NCI-H1048 (cell line): ENCODE measurements around the gene ZNF77.
"Not testable (repeated sequence)": the region's sequence is repeated elsewhere in the genome, so short reads cannot be mapped to it uniquely, and the experiment has no call there.

Source experiments
- DNase-seq: peaks from one replicate; lab custom pipeline; 2025; lab: John Stamatoyannopoulos, UW

Gene ZNF77

GRCh38 chr19:2944775-2945574, at the start of gene ZNF77:
Gene ZNF77, minus strand, starts transcription at chr19:2944971. Its CDS starts 131 bp downstream, at chr19:2944840.
- DNase-seq, result peak; percentile 97

- DNase-seq, result no peak
Measured at GRCh38 chr19:2993579-2993978, 48.8 kb upstream of the ZNF77 start.

DNA sequence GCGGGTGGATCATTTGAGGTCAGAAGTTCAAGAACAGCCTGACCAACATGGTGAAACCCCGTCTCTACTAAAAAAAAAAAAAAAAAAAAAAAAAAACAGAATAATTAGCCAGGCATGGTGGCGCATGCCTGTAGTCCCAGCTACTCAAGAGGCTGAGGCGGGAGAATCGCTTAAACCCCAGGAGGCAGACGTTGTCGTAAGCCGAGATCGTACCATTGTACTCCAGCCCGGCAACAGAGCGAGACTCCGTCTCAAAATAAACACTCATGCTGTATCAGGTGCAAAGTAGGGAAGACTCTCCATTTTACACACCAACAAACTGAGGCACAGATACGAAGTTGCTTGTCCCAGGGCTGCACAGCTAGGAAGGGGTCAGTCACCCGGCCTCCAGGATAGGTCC, 48.2 kb upstream of the ZNF77 start:
- no peak for DNase-seq

GRCh38 chr19:2992333-2992732, 47.6 kb upstream of the ZNF77 start:
- DNase-seq, result not testable (repeated sequence)

DNA sequence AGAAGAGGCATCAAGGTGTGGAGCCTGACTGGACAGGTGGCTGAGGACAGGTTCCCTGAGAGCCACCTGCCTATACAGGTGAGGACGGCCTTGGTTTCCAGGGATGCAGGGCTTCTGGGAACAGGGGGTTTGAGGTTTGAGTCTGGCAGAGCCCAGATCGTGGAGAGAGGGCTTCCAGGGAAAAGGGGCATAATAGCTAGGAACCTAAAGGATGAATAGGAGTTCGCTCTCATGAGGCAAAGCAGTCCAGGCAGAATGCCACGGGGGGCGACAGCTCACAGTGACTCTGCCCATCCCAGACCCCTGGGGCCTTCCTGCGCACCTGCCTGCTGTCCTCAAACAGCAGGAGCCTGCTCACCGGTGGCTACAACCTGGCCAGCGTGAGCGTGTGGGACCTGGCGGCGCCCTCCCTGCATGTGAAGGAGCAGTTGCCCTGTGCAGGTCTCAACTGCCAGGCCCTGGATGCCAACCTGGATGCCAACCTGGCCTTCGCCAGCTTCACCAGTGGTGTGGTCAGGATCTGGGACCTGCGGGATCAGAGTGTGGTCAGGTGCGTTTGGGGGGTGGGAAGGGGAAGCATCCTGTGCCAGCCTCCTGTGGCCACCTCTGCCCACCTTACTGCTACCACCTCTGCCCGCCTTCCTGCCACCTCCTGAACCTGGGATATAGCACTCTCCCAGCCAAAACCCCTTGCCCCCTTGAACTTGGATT, 44.6 kb upstream of the ZNF77 start:
- no peak for DNase-seq

DNA sequence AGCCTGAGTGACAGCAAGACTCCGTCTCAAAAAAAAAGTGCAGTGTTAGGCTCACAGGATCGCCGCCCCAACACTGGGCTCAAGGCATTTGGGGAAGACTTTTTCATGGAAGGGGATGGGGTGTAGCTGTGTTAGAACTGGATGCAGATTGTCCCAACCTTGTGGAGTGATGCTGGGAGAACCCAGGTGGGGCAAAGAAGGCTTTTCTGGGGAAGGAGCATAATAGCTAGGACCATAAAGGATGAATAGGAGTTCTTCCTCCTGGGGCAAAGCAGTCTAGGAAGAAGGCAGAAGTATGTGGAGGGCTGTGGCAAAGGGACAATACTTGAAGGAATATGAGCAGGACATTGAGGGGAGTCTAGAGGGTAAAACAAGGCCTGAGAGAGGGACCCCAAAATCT, 43.8 kb upstream of the ZNF77 start:
- DNase-seq, result no peak

GRCh38 chr19:2987797-2988196, 43.0 kb upstream of the ZNF77 start:
- DNase-seq, result no peak

GRCh38 chr19:2986951-2987524, 42.3 kb upstream of the ZNF77 start:
- no peak for DNase-seq

DNA sequence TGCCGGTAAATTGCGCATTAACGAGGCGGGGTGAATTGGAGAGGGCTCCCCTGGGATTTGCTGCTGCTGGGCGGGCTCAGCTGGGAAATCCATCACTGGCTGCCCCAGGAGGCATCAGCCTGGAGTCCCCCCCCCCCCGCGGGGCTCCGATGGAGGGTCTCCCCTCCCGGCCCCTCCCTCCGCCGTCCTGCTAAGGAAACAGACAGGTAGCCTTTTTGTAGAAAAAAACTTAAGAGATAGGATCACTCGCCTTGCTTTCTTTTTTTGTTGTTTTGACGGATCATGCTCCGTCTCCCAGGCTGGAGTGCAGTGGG, 39.4 kb upstream of the ZNF77 start:
- no peak for DNase-seq

- DNase-seq, result no peak
Measured at GRCh38 chr19:2983351-2984214, 38.8 kb upstream of the ZNF77 start.

GRCh38 chr19:2982983-2983350, 38.2 kb upstream of the ZNF77 start:
- DNase-seq, result no peak

- no peak for DNase-seq
Measured at GRCh38 chr19:2982561-2982960, 37.8 kb upstream of the ZNF77 start.

GRCh38 chr19:2981898-2982297, 37.1 kb upstream of the ZNF77 start:
- DNase-seq, result no peak

DNA sequence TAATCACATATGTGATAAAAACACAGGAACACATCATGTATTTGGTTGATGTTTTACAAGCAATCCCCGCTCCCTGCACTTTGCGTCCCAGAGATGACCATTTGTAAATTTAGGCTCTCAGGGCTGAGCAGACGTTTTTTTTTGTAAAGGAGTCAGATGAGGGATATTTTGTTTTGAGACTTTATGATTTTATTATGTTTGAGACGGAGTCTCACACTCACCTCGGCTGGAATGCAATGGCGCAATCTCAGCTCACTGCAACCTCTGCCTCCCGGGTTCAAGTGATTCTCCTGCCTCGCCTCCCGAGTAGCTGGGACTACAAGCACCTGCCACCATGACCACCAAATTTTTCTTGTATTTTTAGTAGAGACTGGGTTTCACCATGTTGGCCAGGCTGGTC, 34.0 kb upstream of the ZNF77 start:
- DNase-seq, result no peak

GRCh38 chr19:2978166-2978767, 33.5 kb upstream of the ZNF77 start:
- DNase-seq, result no peak

GRCh38 chr19:2977746-2978138, 33.0 kb upstream of the ZNF77 start:
- no peak for DNase-seq

- DNase-seq, result peak; percentile 84
Measured at GRCh38 chr19:2977001-2977745, 32.4 kb upstream of the ZNF77 start, which contains the start of gene TLE6. Gene TLE6, plus strand, starts transcription at chr19:2977564. Its CDS starts 670 bp downstream, at chr19:2978234.

DNA sequence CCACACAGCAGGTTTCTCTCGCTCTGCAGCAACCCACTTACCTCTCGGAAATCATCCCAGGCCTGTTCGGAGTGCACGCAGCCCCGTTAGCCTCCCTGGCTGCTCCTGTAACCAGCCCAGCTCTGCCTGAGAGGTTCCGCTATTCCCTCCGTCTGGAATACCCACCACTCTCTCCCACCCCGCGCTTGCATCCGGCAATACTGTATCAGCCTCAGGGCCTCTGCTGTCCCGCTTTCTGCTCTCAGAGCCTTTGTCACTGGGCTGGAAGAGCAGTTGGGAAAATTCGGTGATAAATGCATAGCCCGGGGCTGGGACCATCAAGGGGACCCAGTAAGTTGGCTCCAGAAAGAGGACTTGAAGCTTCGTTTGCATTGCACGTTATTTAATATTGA, 31.8 kb upstream of the ZNF77 start:
- no peak for DNase-seq

DNA sequence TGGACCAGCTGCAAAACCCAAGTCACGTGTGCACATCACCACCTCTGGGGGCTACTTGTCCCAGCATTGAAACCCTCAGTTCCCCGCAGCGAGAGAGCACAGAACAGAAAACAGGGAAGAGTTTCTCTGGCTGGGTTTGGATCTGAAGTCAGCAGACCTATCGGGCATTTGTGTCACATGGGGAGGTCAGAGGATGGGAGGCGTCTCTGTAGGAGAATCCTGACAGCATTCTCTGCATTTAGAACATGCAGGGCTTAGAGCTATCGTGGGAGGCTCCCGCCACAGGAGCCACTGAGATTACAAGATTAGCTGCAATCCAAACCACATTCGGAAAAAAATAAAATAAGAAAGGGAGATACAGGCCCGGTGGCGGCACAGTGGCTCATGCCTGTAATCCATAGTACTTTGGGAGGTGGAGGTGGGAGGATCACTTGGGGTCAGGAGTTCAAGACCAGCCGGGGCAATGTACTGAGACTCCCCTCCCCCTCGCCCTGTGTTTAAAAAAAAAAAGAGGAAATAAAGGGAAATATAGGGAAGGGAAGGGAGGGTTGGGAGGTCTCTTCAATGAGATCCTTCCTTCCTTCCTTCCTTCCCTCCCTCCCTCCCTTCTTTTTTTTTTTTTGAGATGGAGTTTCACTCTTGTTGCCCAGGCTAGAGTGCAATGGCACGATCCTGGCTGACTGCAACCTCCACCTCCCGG, 29.7 kb upstream of the ZNF77 start:
- no peak for DNase-seq

DNA sequence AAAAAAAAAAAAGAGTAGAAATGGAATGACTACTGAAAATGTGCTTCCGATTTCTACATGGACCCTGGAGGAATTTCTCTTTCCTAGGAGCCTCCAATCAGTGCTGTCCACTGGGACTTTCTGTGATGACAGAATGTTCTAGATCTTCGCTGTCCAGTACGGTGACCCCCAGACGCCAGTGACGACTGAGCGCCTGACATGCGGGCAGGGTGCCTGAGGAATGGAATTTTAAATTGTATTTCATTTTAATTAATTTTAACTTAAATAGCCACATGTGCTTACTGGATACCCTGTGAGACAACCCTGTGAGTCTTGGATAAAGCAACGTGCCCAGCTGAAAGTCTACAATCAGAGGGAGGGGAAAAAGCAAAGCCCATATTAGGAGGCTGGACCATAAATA, 28.5 kb upstream of the ZNF77 start:
- no peak for DNase-seq
